ENCODE measurements around the gene ARHGAP23.

ARHGAP23 gene

DNA sequence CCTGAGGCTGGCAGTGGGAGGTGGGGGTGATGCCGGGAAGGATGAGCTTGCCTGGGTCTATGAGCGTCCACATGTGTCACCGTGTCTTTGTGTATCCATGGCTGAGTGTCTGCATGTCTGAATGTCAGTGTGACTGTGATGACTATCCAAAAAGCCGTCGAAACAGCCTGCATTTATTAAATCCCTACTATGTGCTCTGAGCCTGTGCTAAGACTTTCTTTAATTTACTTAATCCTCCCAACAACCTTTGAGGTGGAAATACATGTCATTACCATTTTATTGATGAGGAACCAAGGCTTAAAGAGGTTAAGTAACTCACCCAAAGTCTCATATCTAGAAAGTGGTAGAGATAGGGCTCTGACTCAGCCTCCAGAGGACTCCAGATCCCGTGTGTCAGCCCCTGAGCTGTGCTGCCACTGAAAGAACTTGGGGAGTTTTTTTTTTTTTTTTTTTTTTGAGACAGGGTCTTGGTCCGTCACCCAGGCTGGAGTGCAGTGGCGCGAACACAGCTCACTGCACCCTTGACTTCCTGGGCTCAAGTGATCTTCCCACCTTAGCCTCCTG is 20.0 kb downstream of the ARHGAP23 start:
- Histone ChIP-seq H3K4me1 (ENCODE audit: control insufficient read depth, insufficient read depth, low read length) (peaks cover 4% of the 10 kb centered on the region), H3K27me3 (replicated peaks; ENCODE audit: control insufficient read depth, insufficient read depth, low read length) (no peaks in the 10 kb centered on the region), H3K9ac (ENCODE audit: low read length) (no peak overlapping the region), H3K4me3 (ENCODE audit: low read length) (no peak overlapping the region), H3K9me3 (ENCODE audit: control insufficient read depth, low read length) (no peaks in the 10 kb centered on the region), H3K36me3 (ENCODE audit: control insufficient read depth, insufficient read depth, low read length, severe bottlenecking) (no peaks in the 10 kb centered on the region)
- DNase-seq (ENCODE audit: low read depth): no peak

- H3K9ac ChIP-seq (ENCODE audit: low read length): no peak overlapping the region
These were observed 21.1 kb downstream of the ARHGAP23 start for GRCh38 chr17:38449364-38449763.

DNA sequence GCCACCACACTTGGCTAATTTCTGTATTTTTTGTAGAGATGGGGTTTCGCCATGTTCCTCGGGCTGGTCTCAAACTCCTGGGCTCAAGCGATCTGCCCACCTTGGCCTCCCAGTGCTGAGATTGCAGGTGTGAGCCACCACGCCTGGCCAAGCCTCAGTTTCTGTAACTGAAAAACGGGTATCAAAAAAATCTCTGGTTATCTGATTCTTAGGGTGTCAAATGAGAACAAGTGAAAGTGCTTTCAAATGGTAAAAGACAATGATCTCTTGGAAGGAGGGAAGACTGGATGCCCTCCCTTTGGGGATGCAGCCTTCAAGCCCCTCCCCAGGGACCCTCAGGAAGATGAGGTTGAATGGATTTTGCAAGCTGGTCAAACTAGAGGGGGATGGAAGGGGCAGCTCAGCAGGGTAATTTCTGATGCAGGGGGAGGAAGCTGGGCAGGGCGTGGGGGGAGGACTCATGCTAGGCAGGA is 22.3 kb downstream of the ARHGAP23 start:
- Histone ChIP-seq H3K9me3 (ENCODE audit: control insufficient read depth, low read length) (no peaks in the 10 kb centered on the region), H3K4me1 (ENCODE audit: control insufficient read depth, insufficient read depth, low read length) (peaks cover 17% of the 10 kb centered on the region)

More at GRCh38 chr17:38449364-38449763, 21.1 kb downstream of the ARHGAP23 start:
- H3K36me3 ChIP-seq (ENCODE audit: control insufficient read depth, insufficient read depth, low read length, severe bottlenecking): no peaks in the 10 kb centered on the region
- H3K4me1 ChIP-seq (ENCODE audit: control insufficient read depth, insufficient read depth, low read length): peaks cover 8% of the 10 kb centered on the region
- H3K27me3 ChIP-seq (replicated peaks; ENCODE audit: control insufficient read depth, insufficient read depth, low read length): no peaks in the 10 kb centered on the region
- no peaks in the 10 kb centered on the region for H3K9me3 ChIP-seq (ENCODE audit: control insufficient read depth, low read length)
- H3K4me3 ChIP-seq (ENCODE audit: low read length): no peak overlapping the region
- peak; percentile 70 for DNase-seq (ENCODE audit: low read depth)

DNA sequence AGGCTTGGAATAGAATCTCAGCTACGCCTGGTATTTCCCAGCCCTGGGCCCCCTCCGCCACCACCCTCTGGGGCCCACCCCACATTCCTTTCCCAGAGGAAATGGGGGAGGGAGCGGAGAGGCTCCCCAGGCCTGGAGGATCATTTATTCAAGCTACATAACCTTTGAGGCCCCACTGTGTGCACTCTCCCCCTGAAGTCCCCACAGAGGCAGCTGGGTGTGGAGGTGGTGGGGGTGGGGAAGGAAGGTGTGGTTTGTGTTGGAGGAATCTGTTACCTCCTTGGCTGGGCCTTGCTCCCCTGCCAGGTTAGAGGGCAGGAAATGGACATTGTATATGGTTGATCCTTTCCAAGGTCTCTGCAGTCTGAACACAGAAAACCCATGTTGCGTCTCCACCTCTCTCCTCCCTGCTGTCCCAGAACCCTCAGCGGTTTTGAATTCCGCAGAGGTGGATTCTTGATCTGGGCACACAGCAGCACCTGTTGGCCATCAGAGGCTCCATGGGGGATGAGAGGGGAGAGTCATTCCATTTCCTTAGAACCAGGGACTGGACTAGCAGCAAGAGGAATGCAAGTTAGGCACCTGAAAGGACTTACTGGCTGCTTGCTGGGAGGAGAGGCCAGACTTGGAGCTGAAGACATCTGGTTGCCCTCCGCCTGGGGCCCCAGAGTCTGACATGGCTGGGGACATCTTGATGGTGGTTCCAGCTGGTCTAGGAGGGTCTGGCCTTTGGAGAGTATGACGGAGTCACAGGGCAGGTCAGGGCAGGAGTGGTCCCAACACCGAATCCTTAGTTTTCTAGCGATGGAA is 23.0 kb downstream of the ARHGAP23 start:
- Histone ChIP-seq H3K9ac (ENCODE audit: low read length) (no peak overlapping the region), H3K4me1 (ENCODE audit: control insufficient read depth, insufficient read depth, low read length) (peaks cover 17% of the 10 kb centered on the region), H3K9me3 (ENCODE audit: control insufficient read depth, low read length) (no peaks in the 10 kb centered on the region), H3K27me3 (replicated peaks; ENCODE audit: control insufficient read depth, insufficient read depth, low read length) (no peaks in the 10 kb centered on the region), H3K4me3 (ENCODE audit: low read length) (no peak overlapping the region), H3K36me3 (ENCODE audit: control insufficient read depth, insufficient read depth, low read length, severe bottlenecking) (no peaks in the 10 kb centered on the region)
- peak; percentile 80 for DNase-seq (ENCODE audit: low read depth)

More for the DNA sequence above, 22.3 kb downstream of the ARHGAP23 start:
- Histone ChIP-seq H3K4me3 (ENCODE audit: low read length) (no peak overlapping the region), H3K36me3 (ENCODE audit: control insufficient read depth, insufficient read depth, low read length, severe bottlenecking) (no peaks in the 10 kb centered on the region), H3K9ac (ENCODE audit: low read length) (no peak overlapping the region), H3K27me3 (replicated peaks; ENCODE audit: control insufficient read depth, insufficient read depth, low read length) (no peaks in the 10 kb centered on the region)
- DNase-seq (ENCODE audit: low read depth): no peak

DNA sequence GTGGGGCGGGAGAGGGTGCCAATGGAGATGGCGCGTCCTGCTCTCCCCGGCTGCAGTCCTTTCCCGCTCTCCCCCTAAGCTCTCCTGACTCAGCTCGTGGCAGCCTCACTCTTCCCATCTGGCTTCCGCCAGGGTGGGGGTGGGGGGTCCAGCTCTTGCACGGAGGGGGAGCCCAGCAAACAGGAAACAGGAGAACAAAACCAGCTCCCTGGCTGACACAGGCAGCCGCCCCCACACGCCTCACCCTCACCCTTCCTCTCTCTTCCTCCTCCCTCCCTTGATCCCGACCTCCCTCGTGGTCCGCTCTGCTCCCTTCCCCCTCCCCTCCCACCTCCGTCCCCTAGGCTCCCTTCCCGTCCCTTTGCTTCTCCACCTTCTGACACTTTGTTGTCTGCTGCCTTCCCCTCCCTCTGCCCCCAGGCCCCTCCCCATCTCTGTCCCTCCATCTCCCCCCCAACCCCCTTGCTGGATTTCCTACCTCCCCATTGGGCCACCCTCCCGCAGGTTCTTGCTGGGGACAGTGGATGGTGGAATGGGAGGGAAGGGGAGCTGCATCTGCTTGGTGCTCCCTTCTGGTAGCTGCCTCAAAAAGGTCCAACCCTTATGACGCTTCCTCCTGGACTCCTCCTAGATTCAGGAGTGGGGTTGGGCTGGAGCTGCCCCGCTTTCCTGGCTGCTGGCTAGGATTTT is 23.7 kb downstream of the ARHGAP23 start:
- Histone ChIP-seq H3K4me3 (ENCODE audit: low read length) (no peak overlapping the region), H3K36me3 (ENCODE audit: control insufficient read depth, insufficient read depth, low read length, severe bottlenecking) (no peaks in the 10 kb centered on the region), H3K27me3 (replicated peaks; ENCODE audit: control insufficient read depth, insufficient read depth, low read length) (no peaks in the 10 kb centered on the region), H3K4me1 (ENCODE audit: control insufficient read depth, insufficient read depth, low read length) (peaks cover 17% of the 10 kb centered on the region), H3K9ac (ENCODE audit: low read length) (no peak overlapping the region), H3K9me3 (ENCODE audit: control insufficient read depth, low read length) (no peaks in the 10 kb centered on the region)
- DNase-seq (ENCODE audit: low read depth): peak; percentile 88

DNA sequence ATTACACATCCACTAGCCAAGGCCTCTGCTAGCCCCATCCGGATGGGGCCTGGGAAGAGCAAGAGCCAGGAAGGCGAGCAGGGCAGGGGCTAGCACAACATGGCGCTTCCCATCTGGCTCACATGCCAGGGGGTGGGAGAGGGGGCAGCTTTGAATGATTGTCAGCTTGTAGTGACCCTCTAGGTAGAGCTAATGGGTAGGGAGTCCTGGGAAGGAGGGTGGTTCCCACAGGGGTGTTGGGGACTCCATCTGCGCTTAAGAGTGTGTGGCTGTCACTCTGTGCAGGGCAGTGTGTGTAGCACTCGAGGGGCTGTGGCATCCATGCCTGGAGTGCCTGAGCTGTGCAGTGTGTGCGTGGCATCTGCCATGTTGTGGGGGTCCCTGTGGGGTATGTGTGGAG is 24.5 kb downstream of the ARHGAP23 start:
- Histone ChIP-seq H3K4me1 (ENCODE audit: control insufficient read depth, insufficient read depth, low read length) (peaks cover 17% of the 10 kb centered on the region), H3K9me3 (ENCODE audit: control insufficient read depth, low read length) (no peaks in the 10 kb centered on the region), H3K36me3 (ENCODE audit: control insufficient read depth, insufficient read depth, low read length, severe bottlenecking) (no peaks in the 10 kb centered on the region), H3K9ac (ENCODE audit: low read length) (no peak overlapping the region), H3K27me3 (replicated peaks; ENCODE audit: control insufficient read depth, insufficient read depth, low read length) (no peaks in the 10 kb centered on the region), H3K4me3 (ENCODE audit: low read length) (no peak overlapping the region)
- DNase-seq (ENCODE audit: low read depth): no peak

DNA sequence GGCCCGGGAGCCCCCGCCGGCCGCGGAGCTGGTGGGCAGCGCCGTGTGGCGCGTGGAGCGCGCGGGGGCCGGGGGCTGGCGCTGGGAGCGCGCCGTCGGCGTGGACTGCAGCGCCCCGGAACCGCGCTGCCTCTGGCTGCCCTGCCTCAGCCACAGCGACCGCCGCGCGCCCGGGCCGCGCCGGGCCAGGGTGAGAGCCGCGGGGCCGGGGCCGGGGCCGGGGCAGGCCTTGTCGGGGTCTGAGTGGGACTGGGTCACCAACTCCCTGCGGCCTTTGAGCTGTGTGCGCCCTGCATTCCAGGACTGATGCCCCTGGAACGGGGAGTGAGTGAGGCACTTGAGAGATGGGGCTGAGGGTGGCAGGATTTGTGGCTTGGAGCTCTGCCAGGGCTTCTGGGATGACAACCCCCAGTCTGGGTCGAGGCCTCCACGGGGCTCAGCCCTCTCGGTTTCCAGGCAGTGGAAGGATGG is 25.7 kb downstream of the ARHGAP23 start:
- H3K36me3 ChIP-seq (ENCODE audit: control insufficient read depth, insufficient read depth, low read length, severe bottlenecking): peaks cover 10% of the 10 kb centered on the region
- no peaks in the 10 kb centered on the region for H3K9me3 ChIP-seq (ENCODE audit: control insufficient read depth, low read length)
- peak overlapping the region; percentile 23 for H3K9ac ChIP-seq (ENCODE audit: low read length)
- no peaks in the 10 kb centered on the region for H3K27me3 ChIP-seq (replicated peaks; ENCODE audit: control insufficient read depth, insufficient read depth, low read length)
- peak; percentile 73 for DNase-seq (ENCODE audit: low read depth)
- peaks cover 17% of the 10 kb centered on the region for H3K4me1 ChIP-seq (ENCODE audit: control insufficient read depth, insufficient read depth, low read length)
- peak overlapping the region; percentile 67 for H3K4me3 ChIP-seq (ENCODE audit: low read length)

DNA sequence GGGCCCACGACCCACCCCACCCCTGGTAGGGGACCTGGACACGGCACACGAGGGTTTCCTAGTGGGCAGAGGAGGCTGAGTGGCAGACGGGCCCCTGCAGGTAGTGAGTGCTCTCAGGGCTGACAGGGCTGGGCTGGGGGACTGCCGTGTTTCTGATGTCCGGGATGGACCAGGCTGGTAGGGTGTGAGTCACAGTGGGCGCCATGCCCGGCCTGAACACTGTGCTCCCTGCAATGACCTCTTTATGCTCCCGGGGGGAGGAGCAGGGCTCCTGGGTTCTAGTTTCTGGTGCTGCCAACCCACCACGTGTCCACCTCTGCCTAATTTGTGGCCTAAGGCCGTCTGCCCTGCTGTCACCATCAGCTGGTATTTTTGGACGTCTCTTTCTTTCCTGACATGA is 26.3 kb downstream of the ARHGAP23 start:
- no peaks in the 10 kb centered on the region for H3K27me3 ChIP-seq (replicated peaks; ENCODE audit: control insufficient read depth, insufficient read depth, low read length)
- H3K9ac ChIP-seq (ENCODE audit: low read length): peak overlapping the region; percentile 23
- peaks cover 17% of the 10 kb centered on the region for H3K4me1 ChIP-seq (ENCODE audit: control insufficient read depth, insufficient read depth, low read length)
- H3K4me3 ChIP-seq (ENCODE audit: low read length): peak overlapping the region; percentile 67
- H3K36me3 ChIP-seq (ENCODE audit: control insufficient read depth, insufficient read depth, low read length, severe bottlenecking): peaks cover 15% of the 10 kb centered on the region
- no peaks in the 10 kb centered on the region for H3K9me3 ChIP-seq (ENCODE audit: control insufficient read depth, low read length)
- peak; percentile 91 for DNase-seq (ENCODE audit: low read depth)

- peak overlapping the region; percentile 2 for H3K9ac ChIP-seq (ENCODE audit: low read length)
- no peak for DNase-seq (ENCODE audit: low read depth)
- peaks cover 17% of the 10 kb centered on the region for H3K4me1 ChIP-seq (ENCODE audit: control insufficient read depth, insufficient read depth, low read length)
- H3K9me3 ChIP-seq (ENCODE audit: control insufficient read depth, low read length): no peaks in the 10 kb centered on the region
- peaks cover 21% of the 10 kb centered on the region for H3K36me3 ChIP-seq (ENCODE audit: control insufficient read depth, insufficient read depth, low read length, severe bottlenecking)
- no peaks in the 10 kb centered on the region for H3K27me3 ChIP-seq (replicated peaks; ENCODE audit: control insufficient read depth, insufficient read depth, low read length)
- no peak overlapping the region for H3K4me3 ChIP-seq (ENCODE audit: low read length)
These were observed 27.1 kb downstream of the ARHGAP23 start for GRCh38 chr17:38455288-38455915.

DNA sequence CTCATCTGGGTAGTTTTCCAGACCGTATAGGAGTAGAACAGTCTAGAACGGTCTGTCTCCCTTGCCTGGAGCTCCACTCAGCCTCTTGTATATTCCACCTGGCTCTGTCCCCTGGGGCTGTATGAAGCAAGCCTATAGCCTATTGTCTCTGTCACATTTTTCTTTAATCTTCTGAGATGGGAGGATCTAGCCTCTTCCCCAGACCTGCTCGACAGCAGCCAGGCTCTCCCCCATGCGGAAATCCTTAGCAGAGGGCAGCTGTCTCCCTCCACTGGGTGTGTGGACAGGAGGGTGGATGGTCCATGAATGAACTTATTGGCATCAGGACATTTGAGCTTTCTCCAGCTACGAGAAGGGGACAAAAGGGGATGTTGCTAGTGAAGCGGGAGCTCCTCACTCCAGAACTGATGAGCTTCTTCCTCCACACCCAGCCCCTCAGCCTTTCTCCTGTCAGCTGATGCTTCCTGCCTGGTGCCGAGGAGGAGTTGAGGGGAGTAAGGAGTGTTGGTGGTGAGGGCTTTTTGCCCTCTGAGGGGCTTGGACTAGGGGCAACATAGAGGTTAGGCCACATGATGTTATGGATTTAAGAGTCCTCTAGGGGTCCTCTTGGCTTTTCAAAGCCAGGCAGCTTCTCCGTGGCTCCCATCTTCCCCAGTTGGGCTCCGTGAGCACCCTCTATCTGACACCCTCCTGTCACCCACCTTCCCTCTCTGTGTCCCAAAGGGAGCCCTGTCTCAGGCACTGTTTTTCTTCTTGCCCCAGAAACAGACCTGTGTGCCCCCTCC is 28.0 kb downstream of the ARHGAP23 start:
- Histone ChIP-seq H3K27me3 (replicated peaks; ENCODE audit: control insufficient read depth, insufficient read depth, low read length) (no peaks in the 10 kb centered on the region), H3K4me1 (ENCODE audit: control insufficient read depth, insufficient read depth, low read length) (peaks cover 17% of the 10 kb centered on the region), H3K36me3 (ENCODE audit: control insufficient read depth, insufficient read depth, low read length, severe bottlenecking) (peaks cover 21% of the 10 kb centered on the region), H3K4me3 (ENCODE audit: low read length) (no peak overlapping the region), H3K9ac (ENCODE audit: low read length) (no peak overlapping the region), H3K9me3 (ENCODE audit: control insufficient read depth, low read length) (no peaks in the 10 kb centered on the region)
- peak; percentile 39 for DNase-seq (ENCODE audit: low read depth)
